GM18870 (cell line): ENCODE measurements around the gene HIBADH.
"Not testable (repeated sequence)": the region's sequence is repeated elsewhere in the genome, so short reads cannot be mapped to it uniquely, and the experiment has no call there.

Experiments used
- ATAC-seq: cut with Tn5 transposase; IDR thresholded peaks from one replicate; pipeline ENCODE4 v1.9.1; 2021; ENCODE audit warnings: moderate library complexity; ENCODE audit not compliant: unreplicated experiment

HIBADH gene

DNA sequence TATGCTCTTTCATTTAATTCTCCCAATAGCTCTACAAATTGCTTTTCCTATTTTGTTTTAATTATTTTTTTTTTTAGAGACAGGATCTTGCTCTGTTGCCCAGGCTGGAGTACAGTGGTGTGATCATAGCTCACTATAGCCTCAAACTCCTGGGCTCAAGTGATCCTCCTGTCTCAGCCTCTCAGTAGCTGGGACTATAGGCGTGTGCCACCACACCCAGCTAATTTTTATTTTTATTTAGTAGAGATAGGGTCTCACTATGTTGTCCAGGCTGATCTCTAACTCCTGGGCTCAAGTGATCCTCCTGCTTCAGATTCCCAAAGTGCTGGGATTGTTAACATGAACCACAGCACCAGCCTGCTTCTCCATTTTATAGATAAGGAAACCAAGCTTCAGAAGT lies 151.3 kb downstream of the HIBADH start:
- not testable (repeated sequence) for ATAC-seq

DNA sequence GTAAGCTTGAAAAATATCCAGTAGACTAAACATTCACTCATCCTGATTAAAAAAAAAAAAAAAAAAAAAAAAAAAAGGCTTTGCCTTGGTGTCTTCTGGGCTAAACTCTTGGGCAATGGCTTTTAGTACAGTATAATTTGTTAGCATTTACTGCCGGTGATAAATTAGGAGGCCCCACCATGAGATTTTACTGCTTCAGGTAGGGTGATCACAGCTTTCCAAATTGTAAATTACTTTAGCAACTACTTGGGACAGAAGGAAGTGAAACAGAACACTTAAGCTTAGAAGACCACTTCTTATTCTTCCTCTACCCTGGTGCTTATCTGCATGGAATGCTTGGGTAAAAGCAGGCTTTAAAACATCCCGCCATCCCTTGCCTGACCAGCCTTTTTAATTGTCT lies 152.1 kb downstream of the HIBADH start:
- ATAC-seq = no peak

GRCh38 chr7:27501879-27502278 lies 160.8 kb downstream of the HIBADH start:
- ATAC-seq = not testable (repeated sequence)

DNA sequence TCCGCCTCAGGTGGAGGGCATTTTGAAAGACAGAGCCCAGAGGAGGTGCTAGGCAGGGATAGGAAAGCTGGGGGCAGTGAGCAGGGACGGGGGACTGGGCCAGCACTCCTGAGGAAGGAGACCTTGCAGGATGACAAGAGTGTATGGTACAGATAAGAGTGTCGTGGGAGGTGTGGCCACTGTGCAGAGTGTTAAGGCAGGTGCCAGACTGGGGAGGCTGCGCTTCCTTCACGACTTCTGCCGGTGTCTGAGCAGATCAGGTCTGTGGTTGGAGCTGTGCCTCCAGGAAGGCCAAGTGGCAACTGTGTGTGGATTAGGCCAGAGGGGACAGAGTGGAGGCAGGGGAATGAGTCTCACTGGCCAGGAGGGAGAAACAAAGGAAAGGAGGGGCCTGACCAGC lies 161.7 kb downstream of the HIBADH start:
- ATAC-seq = no peak

- ATAC-seq = no peak
Observed at GRCh38 chr7:27492224-27492623, 170.5 kb downstream of the HIBADH start.

- no peak for ATAC-seq
Observed at GRCh38 chr7:27491534-27491933, 171.1 kb downstream of the HIBADH start.

DNA sequence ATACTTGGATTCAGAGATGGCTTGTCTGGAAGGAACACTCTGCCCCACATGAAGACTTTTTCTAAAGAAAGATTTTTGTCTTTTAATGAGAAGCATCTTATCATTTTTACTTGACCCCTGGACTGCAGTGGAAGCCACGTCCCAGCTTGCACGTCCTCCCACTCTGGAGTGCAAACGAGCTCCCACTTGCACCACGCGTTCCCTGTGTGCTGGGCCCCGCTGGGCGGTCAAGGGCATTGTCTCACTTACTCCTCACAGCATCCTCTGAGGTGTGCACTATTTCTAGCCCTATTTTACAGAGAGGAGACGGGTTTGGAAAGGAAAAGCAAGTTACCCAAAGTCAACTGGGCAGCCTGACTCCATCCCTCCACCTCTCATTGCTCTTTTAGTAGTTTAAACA lies 175.2 kb downstream of the HIBADH start:
- ATAC-seq = no peak

DNA sequence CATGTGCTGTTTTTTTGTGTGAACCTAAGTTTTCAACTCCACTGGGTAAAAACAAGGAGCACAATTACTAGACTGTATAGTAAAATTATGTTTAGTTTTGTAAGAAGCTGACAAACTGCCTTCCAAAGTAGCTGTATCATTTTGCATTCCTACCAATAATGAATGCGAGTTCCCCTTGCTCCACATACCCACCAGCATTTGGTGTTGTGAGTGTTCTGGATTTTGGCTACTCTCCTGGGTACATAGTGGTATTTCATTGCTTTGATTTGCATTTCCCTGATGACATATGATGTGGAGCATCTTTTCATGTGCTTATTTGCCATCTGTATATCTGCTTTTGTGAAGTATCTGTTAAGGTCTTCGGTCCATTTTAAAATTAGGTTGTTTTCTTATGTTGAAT lies 178.2 kb downstream of the HIBADH start:
- ATAC-seq = no peak

GRCh38 chr7:27482219-27482618 lies 180.5 kb downstream of the HIBADH start:
- no peak for ATAC-seq

GRCh38 chr7:27478556-27478955 lies 184.1 kb downstream of the HIBADH start:
- ATAC-seq = no peak

DNA sequence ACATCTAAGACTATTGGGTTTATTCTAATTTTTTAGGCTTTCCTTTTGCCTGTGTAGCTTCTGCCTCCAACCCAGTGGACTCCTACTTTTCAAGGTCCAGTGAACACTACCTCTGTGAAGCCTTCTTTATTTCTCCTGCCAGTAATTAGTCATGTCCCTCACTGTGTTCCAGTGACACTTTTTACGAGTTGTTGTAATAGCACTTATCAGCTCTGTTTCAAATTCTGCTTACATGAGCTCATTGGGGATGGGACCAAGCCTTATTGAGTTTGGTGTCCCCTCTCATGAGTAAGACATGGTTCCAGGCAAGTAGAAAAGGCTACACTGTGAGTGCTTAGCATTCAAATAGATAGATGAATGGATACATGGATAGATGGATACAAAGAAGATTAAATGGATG lies 184.6 kb downstream of the HIBADH start:
- ATAC-seq = no peak

DNA sequence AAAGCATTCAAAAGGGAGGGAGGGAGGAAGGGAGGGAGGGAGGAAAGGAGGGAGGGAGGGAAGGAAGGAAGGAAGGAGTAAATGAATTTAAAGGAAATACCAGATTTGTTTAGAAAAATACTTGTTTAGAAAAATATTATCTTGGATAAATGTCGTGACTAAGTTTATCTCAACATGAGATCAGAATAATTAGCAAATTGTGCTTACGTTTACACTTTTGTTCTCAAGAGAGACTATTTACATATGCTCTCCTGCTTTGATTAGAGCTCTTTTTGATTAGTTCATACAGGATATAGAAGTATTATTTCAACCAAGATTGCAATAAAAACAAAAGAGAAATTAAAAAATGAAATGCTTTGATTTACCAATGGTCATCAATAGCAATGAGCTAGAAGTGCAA lies 186.2 kb downstream of the HIBADH start:
- ATAC-seq = no peak
